ENCODE data around the gene QKI. TPM values are rescaled to one million over a fixed set of nuclear protein-coding genes. Genes with fewer than 3 reads are reported as not detected.

Gene QKI
- total and polyA plus RNA-seq, 2 of the 8 experiments (the other 6 are each of a cell fraction or from before 2014, with no cell fraction given), result 181 to 183 TPM

- TF ChIP-seq EGR1 (IDR thresholded peaks at IDR 0.05; ENCODE audit: borderline replicate concordance, low read depth, low read length), result no peak
- no peak for TF ChIP-seq KDM1A (IDR thresholded peaks at IDR 0.05; ENCODE audit: borderline replicate concordance, low read length)
- TF ChIP-seq TAF7 (optimal IDR thresholded peaks at IDR 0.05; ENCODE audit: borderline replicate concordance, low read depth, low read length), result no peak
- TF ChIP-seq TBP (IDR thresholded peaks at IDR 0.05; ENCODE audit: low read depth, low read length), result no peak
- TF ChIP-seq CBX8 (IDR thresholded peaks at IDR 0.05; ENCODE audit: borderline replicate concordance, low read depth, low read length), result no peak
- no peak for TF ChIP-seq HDAC2 (IDR thresholded peaks at IDR 0.05; ENCODE audit: borderline replicate concordance in 1 of 2, low read depth in 2 of 2, low read length in 2 of 2)
Measured at GRCh38 chr6:163446549-163446948, 32.0 kb downstream of the QKI start (continued).
